H9 (cell line): Measurements from ENCODE around the gene NRXN3. TPM values are rescaled to one million over a fixed set of nuclear protein-coding genes. Genes with fewer than 3 reads are reported as not detected.

Experiments
- DNase-seq: peaks from one replicate; pipeline ENCODE4 v3.0.0-alpha.2; 2017
- H2AFZ ChIP-seq: one replicate; pipeline ENCODE4 v1.6.1; 2013; ENCODE audit warnings: mild to moderate bottlenecking, low read length, control low read depth, moderate library complexity
- H2AK5ac ChIP-seq: 2 replicates; pipeline ENCODE4 v1.6.1; 2013; ENCODE audit warnings: low read length, control low read depth, mixed read lengths; ENCODE audit not compliant: insufficient read length
- H2BK120ac ChIP-seq: one replicate; pipeline ENCODE4 v1.6.1; 2013; ENCODE audit warnings: low read depth, mild to moderate bottlenecking, low read length, control low read depth, inconsistent platforms; ENCODE audit not compliant: poor library complexity, severe bottlenecking
- H2BK12ac ChIP-seq: 2 replicates; pipeline ENCODE4 v1.6.1; 2013; ENCODE audit warnings: low read length, control low read depth, mixed read lengths, low read depth; ENCODE audit not compliant: insufficient read length
- H2BK15ac ChIP-seq: 2 replicates; pipeline ENCODE4 v1.6.1; 2013; ENCODE audit warnings: low read depth, low read length, control low read depth
- H2BK20ac ChIP-seq: one replicate; pipeline ENCODE4 v1.6.1; 2013; ENCODE audit warnings: low read depth, mild to moderate bottlenecking, low read length, control low read depth, inconsistent platforms; ENCODE audit not compliant: poor library complexity, severe bottlenecking
- H2BK5ac ChIP-seq: 2 replicates; pipeline ENCODE4 v1.6.1; 2013; ENCODE audit warnings: low read length, control low read depth, mixed read lengths; ENCODE audit not compliant: insufficient read length
- H3K14ac ChIP-seq: 2 replicates; pipeline ENCODE4 v1.6.1; 2013; ENCODE audit warnings: low read length, control low read depth; ENCODE audit not compliant: insufficient read depth
- H3K18ac ChIP-seq: 2 replicates; pipeline ENCODE4 v1.6.1; 2013; ENCODE audit warnings: low read depth, mild to moderate bottlenecking, mixed read lengths, low read length, control low read depth; ENCODE audit not compliant: insufficient read length
- H3K23ac ChIP-seq: 2 replicates; pipeline ENCODE4 v1.6.1; 2013; ENCODE audit warnings: low read length, control low read depth, mixed read lengths, low read depth; ENCODE audit not compliant: insufficient read length
- H3K23me2 ChIP-seq: 2 replicates; pipeline ENCODE4 v1.6.1; 2013; ENCODE audit warnings: low read depth, mild to moderate bottlenecking, mixed read lengths, low read length, control low read depth; ENCODE audit not compliant: insufficient read length, poor library complexity, severe bottlenecking
- H3K27ac ChIP-seq: 2 replicates; pipeline ENCODE4 v1.5.1; 2013; ENCODE audit warnings: low read length, control low read depth, mixed read lengths, low read depth; ENCODE audit not compliant: insufficient read length
- H3K27me3 ChIP-seq: 2 replicates; pipeline ENCODE4 v1.6.1; 2013; ENCODE audit warnings: low read length, control low read depth, inconsistent platforms; ENCODE audit not compliant: insufficient read depth
- H3K4ac ChIP-seq: 2 replicates; pipeline ENCODE4 v1.6.1; 2013; ENCODE audit warnings: low read depth, mild to moderate bottlenecking, control low read depth, inconsistent platforms, low read length, moderate library complexity
- H3K4me1 ChIP-seq: 2 replicates; pipeline ENCODE4 v1.6.1; 2013; ENCODE audit warnings: low read length, control low read depth, inconsistent platforms; ENCODE audit not compliant: insufficient read depth
- H3K4me2 ChIP-seq: 2 replicates; pipeline ENCODE4 v1.6.1; 2013; ENCODE audit warnings: low read length, control low read depth, mixed read lengths; ENCODE audit not compliant: insufficient read length, insufficient read depth
- H3K56ac ChIP-seq: 2 replicates; pipeline ENCODE4 v1.6.1; 2013; ENCODE audit warnings: low read depth, mild to moderate bottlenecking, mixed read lengths, low read length, control low read depth; ENCODE audit not compliant: insufficient read length
- H3K79me1 ChIP-seq: 2 replicates; pipeline ENCODE4 v1.6.1; 2013; ENCODE audit warnings: low read depth, mild to moderate bottlenecking, moderate library complexity, low read length, control low read depth, inconsistent platforms; ENCODE audit not compliant: insufficient read depth, poor library complexity, severe bottlenecking
- H3K79me2 ChIP-seq: 2 replicates; pipeline ENCODE4 v1.6.1; 2013; ENCODE audit warnings: low read length, control low read depth, inconsistent platforms; ENCODE audit not compliant: insufficient read depth
- H3K9ac ChIP-seq: 2 replicates; pipeline ENCODE4 v1.6.1; 2013; ENCODE audit warnings: low read length, control low read depth, mixed read lengths; ENCODE audit not compliant: insufficient read length; ENCODE audit errors: extremely low read depth
- H3K9me3 ChIP-seq: one replicate; pipeline ENCODE4 v1.6.1; 2013; ENCODE audit warnings: low read depth, low read length, inconsistent platforms; ENCODE audit not compliant: control insufficient read depth
- H3T11ph ChIP-seq: one replicate; pipeline ENCODE4 v1.6.1; 2013; ENCODE audit warnings: mild to moderate bottlenecking, low read length, control low read depth, inconsistent platforms
- H4K20me1 ChIP-seq: one replicate; pipeline ENCODE4 v1.6.1; 2013; ENCODE audit not compliant: control insufficient read depth, insufficient read length, insufficient read depth
- H4K5ac ChIP-seq: 2 replicates; pipeline ENCODE4 v1.6.1; 2013; ENCODE audit warnings: low read depth, mild to moderate bottlenecking, mixed read lengths, low read length, control low read depth; ENCODE audit not compliant: insufficient read length
- H4K8ac ChIP-seq: replicated peaks from 2 replicates; pipeline ENCODE4 v1.6.1; 2013; ENCODE audit warnings: low read length, control low read depth, mixed read lengths, low read depth; ENCODE audit not compliant: insufficient read length
- H4K91ac ChIP-seq: 2 replicates; pipeline ENCODE4 v1.6.1; 2013; ENCODE audit warnings: low read depth, mild to moderate bottlenecking, moderate library complexity, mixed read lengths, low read length, control low read depth; ENCODE audit not compliant: insufficient read length
- H3K27ac Mint-ChIP-seq, 3 experiments: 2 replicates in 2 of 3; 3 replicates in 1 of 3; pipeline ENCODE4 v1.8.0; 2020 to 2021; ENCODE audit warnings: mixed read lengths in 3 of 3, mild to moderate bottlenecking in 1 of 3, moderate library complexity in 1 of 3
- H3K27me3 Mint-ChIP-seq: 2 replicates; pipeline ENCODE4 v1.8.0; 2021; ENCODE audit warnings: low read depth, mild to moderate bottlenecking, moderate library complexity, mixed read lengths
- H3K36me3 Mint-ChIP-seq, 3 experiments: 2 replicates in 2 of 3; 3 replicates in 1 of 3; pipeline ENCODE4 v1.8.0; 2020 to 2021; ENCODE audit warnings: low read depth in 3 of 3, mixed read lengths in 3 of 3; ENCODE audit not compliant: insufficient read depth in 1 of 3
- H3K4me1 Mint-ChIP-seq, 2 experiments: 2 replicates each; pipeline ENCODE4 v1.8.0; 2020; ENCODE audit warnings: mixed read lengths in 2 of 2
- H3K4me3 Mint-ChIP-seq, 2 experiments: 2 replicates in 1 of 2; 3 replicates in 1 of 2; pipeline ENCODE4 v1.8.0; 2020 to 2021; ENCODE audit warnings: mild to moderate bottlenecking in 2 of 2, mixed read lengths in 2 of 2, moderate library complexity in 1 of 2
- H3K9me3 Mint-ChIP-seq, 2 experiments: 2 replicates in 1 of 2; 3 replicates in 1 of 2; pipeline ENCODE4 v1.8.0; 2020; ENCODE audit warnings: mild to moderate bottlenecking in 2 of 2, mixed read lengths in 2 of 2, moderate library complexity in 1 of 2
- CTCF ChIP-seq: fragments of 200-600 bp; sonication (generic); conservative IDR thresholded peaks from 3 replicates; pipeline ENCODE4 v1.8.0; 2021; ENCODE audit warnings: antibody characterized with exemption, mild to moderate bottlenecking
- WGBS: extraction: QIAGEN DNeasy Blood & Tissue Kit; methylation state at CpG from one replicate; pipeline ENCODE4 v1.1.7; 2013; ENCODE audit warnings: missing lambda C conversion rate, low lambda C conversion rate, mixed read lengths; ENCODE audit not compliant: insufficient read length; ENCODE audit errors: extremely low coverage; 5-methylcytosine and 5-hydroxymethylcytosine counted together
- total RNA-seq: library from RNA; stranded (reverse); gene quantifications from 2 replicates; pipeline ENCODE4 v1.2.1, GENCODE V29; 2021

Gene NRXN3
- total RNA-seq, 1 experiment from 2014 or later: 1.8 TPM

- Mint-ChIP-seq H3K9me3 (no peaks in the 10 kb centered on the region), H3K4me1 (peaks cover 22 to 29% of the 10 kb centered on the region in 2 experiments), H3K27ac (no peak overlapping the region), H3K27me3 (no peaks in the 10 kb centered on the region), H3K4me3 (no peak overlapping the region), H3K36me3 (no peaks in the 10 kb centered on the region)
- Histone ChIP-seq H3K14ac (no peak overlapping the region), H3K18ac (no peak overlapping the region), H3K23ac (no peak overlapping the region), H4K20me1 (no peaks in the 10 kb centered on the region), H2AFZ (no peak overlapping the region), H2BK20ac (no peak overlapping the region), H2BK5ac (no peak overlapping the region), H4K91ac (no peak overlapping the region), H3K79me1 (no peaks in the 10 kb centered on the region), H3K9ac (no peak overlapping the region), H2BK15ac (no peak overlapping the region), H4K5ac (no peak overlapping the region), H3K56ac (no peak overlapping the region), H3K9me3 (no peaks in the 10 kb centered on the region), H3K4ac (no peak overlapping the region), H3K79me2 (no peaks in the 10 kb centered on the region), H4K8ac (no peak overlapping the region), H3K4me1 (no peaks in the 10 kb centered on the region), H3T11ph (no peak overlapping the region), H3K27me3 (no peaks in the 10 kb centered on the region), H3K27ac (no peak overlapping the region), H3K4me2 (no peak overlapping the region), H2AK5ac (no peak overlapping the region), H3K23me2 (no peaks in the 10 kb centered on the region), H2BK120ac (no peak overlapping the region), H2BK12ac (no peak overlapping the region)
- no peak for DNase-seq
- no peak for TF ChIP-seq CTCF
- no CpG with 5 or more reads among the region's 2 CpGs for WGBS
Measured at GRCh38 chr14:79580414-79580813, 1410.2 kb downstream of the NRXN3 start.
